ENCODE results near the gene PNMA6A. TPM values are rescaled to one million over a fixed set of nuclear protein-coding genes. Genes with fewer than 3 reads are reported as not detected.
"Not testable (repeated sequence)": the region's sequence is repeated elsewhere in the genome, so short reads cannot be mapped to it uniquely, and the experiment has no call there.

The PNMA6A gene
- total RNA-seq, 1 donor from 2014 or later: 0.53 TPM

DNA sequence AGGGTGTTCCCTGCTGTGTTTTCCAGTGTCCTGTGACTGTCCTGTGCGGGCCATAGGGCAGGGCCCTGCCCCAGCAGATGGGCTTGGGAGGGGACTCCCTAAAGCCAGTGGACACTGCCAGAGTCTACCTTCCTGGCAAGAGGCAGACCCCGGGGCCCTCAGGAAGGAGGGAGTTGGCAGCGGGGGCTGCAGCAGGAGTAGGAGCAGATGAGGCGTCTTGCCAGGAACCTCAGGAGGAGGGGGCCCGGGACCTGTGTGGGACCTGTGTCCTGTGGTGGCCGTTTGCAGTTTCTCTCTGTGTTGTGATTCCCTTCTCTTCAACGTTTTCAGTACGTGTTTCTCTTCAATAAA is 12.2 kb upstream of the PNMA6A start:
- FAIRE-seq: no peak
- TF ChIP-seq, protein P1, sequence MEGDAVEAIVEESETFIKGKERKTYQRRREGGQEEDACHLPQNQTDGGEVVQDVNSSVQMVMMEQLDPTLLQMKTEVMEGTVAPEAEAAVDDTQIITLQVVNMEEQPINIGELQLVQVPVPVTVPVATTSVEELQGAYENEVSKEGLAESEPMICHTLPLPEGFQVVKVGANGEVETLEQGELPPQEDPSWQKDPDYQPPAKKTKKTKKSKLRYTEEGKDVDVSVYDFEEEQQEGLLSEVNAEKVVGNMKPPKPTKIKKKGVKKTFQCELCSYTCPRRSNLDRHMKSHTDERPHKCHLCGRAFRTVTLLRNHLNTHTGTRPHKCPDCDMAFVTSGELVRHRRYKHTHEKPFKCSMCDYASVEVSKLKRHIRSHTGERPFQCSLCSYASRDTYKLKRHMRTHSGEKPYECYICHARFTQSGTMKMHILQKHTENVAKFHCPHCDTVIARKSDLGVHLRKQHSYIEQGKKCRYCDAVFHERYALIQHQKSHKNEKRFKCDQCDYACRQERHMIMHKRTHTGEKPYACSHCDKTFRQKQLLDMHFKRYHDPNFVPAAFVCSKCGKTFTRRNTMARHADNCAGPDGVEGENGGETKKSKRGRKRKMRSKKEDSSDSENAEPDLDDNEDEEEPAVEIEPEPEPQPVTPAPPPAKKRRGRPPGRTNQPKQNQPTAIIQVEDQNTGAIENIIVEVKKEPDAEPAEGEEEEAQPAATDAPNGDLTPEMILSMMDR (IDR thresholded peaks at IDR 0.05; ENCODE audit: insufficient read depth, low read length, severe bottlenecking): no peak
- Histone ChIP-seq H3K4me3 (ENCODE audit: low read depth, low read length) (no peak overlapping the region), H3K36me3 (ENCODE audit: control insufficient read depth, insufficient read depth, low read length) (no peaks in the 10 kb centered on the region), H3K27me3 (ENCODE audit: control insufficient read depth, insufficient read depth, low read length) (peaks cover 7% of the 10 kb centered on the region)
- DNase-seq (ENCODE audit: low read depth): no peak

DNA sequence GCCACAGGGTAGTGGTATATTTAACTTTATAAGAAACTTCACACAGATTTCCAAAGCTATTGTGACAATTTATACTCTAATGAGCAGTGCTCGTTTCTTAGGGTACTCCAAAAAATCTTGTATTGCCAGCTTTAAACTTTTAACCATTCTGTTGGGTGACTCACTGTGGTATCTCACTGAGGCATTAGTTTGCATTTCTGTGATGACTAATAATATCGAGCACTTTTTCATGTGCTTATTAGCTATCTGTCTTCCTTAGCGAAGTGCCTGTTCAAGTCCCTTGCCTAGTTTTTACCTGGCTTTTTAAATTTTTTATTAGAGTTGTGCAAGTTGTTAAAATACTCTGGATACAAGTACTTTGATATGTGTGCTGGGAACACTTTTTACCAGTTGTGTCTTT is 10.5 kb upstream of the PNMA6A start:
- TF ChIP-seq, protein P1 (IDR thresholded peaks at IDR 0.05; ENCODE audit: insufficient read depth, low read length, severe bottlenecking): no peak
- H3K4me3 ChIP-seq (ENCODE audit: low read depth, low read length): no peak overlapping the region
- DNase-seq (ENCODE audit: low read depth) (peak; percentile 69), FAIRE-seq (no peak)
- H3K36me3 ChIP-seq (ENCODE audit: control insufficient read depth, insufficient read depth, low read length): no peaks in the 10 kb centered on the region
- H3K27me3 ChIP-seq (ENCODE audit: control insufficient read depth, insufficient read depth, low read length): peaks cover 5% of the 10 kb centered on the region

DNA sequence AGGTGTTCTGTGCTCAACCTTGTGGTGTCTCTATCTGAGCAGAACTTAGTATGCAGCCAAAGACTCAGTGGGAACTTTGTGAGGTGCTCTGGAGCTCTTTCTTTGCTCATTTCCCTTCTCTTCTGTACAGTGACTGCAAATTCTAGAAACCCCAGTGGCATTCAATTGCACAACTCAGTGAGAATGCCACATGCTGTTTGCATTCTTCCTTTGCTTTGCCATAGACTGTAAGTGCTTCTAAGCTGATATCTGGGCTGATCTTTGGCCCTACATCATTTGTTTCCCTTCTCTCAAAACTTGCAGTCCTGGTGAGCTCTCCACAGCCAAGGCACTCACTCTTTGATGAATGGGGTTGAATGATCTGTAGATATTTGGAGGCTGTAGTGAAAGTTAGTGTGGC is 8.9 kb upstream of the PNMA6A start:
- TF ChIP-seq, protein P1 (IDR thresholded peaks at IDR 0.05; ENCODE audit: insufficient read depth, low read length, severe bottlenecking): no peak
- peak; percentile 18 for FAIRE-seq
- no peak for DNase-seq (ENCODE audit: low read depth)
- Histone ChIP-seq H3K36me3 (ENCODE audit: control insufficient read depth, insufficient read depth, low read length) (no peaks in the 10 kb centered on the region), H3K27me3 (ENCODE audit: control insufficient read depth, insufficient read depth, low read length) (peaks cover 2% of the 10 kb centered on the region), H3K4me3 (ENCODE audit: low read depth, low read length) (no peak overlapping the region)

DNA sequence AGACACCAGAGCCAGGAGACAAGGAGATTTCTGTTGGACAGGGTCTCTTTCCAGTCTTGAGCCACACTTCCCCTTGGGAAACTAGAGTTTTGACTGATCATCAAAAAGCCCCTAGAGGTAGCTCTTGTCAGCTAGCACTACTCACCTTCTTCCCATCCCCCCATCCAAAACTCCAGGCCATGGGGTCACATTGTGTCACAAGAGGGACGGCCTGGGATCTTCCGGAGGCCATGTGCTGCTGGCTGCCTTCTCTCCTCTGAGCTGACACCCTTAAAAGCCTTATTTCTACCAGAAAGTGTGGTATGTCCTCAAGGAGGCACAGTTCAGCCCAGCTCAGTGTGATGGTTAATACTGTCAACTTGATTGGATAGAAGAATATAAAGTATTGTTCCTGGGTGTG is 8.2 kb upstream of the PNMA6A start:
- Histone ChIP-seq H3K36me3 (ENCODE audit: control insufficient read depth, insufficient read depth, low read length) (no peaks in the 10 kb centered on the region), H3K27me3 (ENCODE audit: control insufficient read depth, insufficient read depth, low read length) (no peaks in the 10 kb centered on the region), H3K4me3 (ENCODE audit: low read depth, low read length) (no peak overlapping the region)
- DNase-seq (ENCODE audit: low read depth) (no peak), FAIRE-seq (no peak)
- TF ChIP-seq, protein P1 (IDR thresholded peaks at IDR 0.05; ENCODE audit: insufficient read depth, low read length, severe bottlenecking): no peak

DNA sequence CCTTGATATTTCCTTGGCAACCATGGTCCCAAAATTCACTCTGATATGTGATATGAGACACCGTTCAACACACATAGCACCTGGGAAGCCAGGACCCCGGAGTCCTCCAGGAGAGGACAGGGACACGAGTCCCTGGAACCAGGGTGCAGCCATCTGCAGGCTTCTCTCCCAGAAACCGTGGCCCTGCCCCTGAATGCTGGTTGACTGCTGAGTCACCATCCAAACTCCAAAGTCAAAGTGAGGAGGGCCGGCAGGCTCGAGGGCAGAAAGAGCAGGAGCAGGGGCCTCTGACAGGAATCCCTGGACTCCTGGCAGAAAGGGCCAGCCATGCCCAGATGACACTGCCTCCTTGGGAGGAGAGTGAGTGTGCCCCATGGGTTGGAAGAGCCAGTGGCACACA is 6.9 kb upstream of the PNMA6A start:
- TF ChIP-seq, protein P1 (IDR thresholded peaks at IDR 0.05; ENCODE audit: insufficient read depth, low read length, severe bottlenecking): no peak
- FAIRE-seq: no peak
- no peaks in the 10 kb centered on the region for H3K36me3 ChIP-seq (ENCODE audit: control insufficient read depth, insufficient read depth, low read length)
- no peaks in the 10 kb centered on the region for H3K27me3 ChIP-seq (ENCODE audit: control insufficient read depth, insufficient read depth, low read length)
- no peak overlapping the region for H3K4me3 ChIP-seq (ENCODE audit: low read depth, low read length)
- no peak for DNase-seq (ENCODE audit: low read depth)

DNA sequence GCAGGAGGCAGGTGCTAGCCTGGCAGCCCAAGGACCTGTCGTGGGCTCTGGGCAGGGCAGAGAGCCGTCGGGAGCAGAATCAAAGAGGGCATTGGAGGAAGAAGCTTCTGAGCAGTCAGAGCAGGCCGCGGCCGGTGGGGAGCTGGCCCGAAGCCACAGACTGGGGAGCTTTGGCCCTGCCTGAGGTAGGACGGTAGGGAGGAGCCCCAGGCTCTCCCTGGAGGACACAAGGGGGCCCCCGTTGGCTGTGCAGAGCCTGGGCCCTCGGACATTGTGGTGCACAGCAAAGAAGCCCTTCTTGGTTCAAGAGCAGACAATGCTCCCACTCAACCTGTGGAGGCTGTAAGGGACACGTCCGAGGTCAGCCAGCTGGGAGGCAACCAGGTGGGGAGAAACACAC is 5.9 kb upstream of the PNMA6A start:
- not testable (repeated sequence) for H3K4me3 ChIP-seq (ENCODE audit: low read depth, low read length); H3K27me3 ChIP-seq (ENCODE audit: control insufficient read depth, insufficient read depth, low read length); DNase-seq (ENCODE audit: low read depth); FAIRE-seq; H3K36me3 ChIP-seq (ENCODE audit: control insufficient read depth, insufficient read depth, low read length)

DNA sequence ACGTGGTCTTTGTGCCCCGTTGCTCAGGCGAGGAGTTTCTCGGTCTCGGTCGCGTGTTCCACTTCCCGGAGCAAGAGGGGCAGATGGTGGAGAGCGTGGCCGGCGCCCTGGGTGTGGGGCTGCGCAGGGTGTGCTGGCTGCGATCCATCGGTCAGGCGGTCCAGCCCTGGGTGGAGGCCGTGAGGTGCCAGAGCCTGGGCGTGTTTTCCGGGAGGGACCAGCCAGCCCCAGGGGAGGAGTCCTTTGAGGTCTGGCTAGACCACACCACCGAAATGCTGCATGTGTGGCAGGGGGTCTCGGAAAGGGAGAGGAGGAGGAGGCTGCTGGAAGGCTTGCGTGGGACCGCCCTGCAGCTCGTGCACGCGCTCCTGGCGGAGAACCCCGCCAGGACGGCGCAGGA is 1.1 kb downstream of the PNMA6A start:
- H3K4me3 ChIP-seq (ENCODE audit: low read depth, low read length); H3K36me3 ChIP-seq (ENCODE audit: control insufficient read depth, insufficient read depth, low read length); H3K27me3 ChIP-seq (ENCODE audit: control insufficient read depth, insufficient read depth, low read length); DNase-seq (ENCODE audit: low read depth); FAIRE-seq: not testable (repeated sequence)
